Measurements from ENCODE around the gene EP400. TPM values are rescaled to one million over a fixed set of nuclear protein-coding genes. Genes with fewer than 3 reads are reported as not detected.

Gene EP400
- total and polyA plus RNA-seq, 9 of the 15 experiments (the other 6 are each of a cell fraction or from before 2014, with no cell fraction given) = 4.5 to 58.0 (median 7.0) TPM

DNA sequence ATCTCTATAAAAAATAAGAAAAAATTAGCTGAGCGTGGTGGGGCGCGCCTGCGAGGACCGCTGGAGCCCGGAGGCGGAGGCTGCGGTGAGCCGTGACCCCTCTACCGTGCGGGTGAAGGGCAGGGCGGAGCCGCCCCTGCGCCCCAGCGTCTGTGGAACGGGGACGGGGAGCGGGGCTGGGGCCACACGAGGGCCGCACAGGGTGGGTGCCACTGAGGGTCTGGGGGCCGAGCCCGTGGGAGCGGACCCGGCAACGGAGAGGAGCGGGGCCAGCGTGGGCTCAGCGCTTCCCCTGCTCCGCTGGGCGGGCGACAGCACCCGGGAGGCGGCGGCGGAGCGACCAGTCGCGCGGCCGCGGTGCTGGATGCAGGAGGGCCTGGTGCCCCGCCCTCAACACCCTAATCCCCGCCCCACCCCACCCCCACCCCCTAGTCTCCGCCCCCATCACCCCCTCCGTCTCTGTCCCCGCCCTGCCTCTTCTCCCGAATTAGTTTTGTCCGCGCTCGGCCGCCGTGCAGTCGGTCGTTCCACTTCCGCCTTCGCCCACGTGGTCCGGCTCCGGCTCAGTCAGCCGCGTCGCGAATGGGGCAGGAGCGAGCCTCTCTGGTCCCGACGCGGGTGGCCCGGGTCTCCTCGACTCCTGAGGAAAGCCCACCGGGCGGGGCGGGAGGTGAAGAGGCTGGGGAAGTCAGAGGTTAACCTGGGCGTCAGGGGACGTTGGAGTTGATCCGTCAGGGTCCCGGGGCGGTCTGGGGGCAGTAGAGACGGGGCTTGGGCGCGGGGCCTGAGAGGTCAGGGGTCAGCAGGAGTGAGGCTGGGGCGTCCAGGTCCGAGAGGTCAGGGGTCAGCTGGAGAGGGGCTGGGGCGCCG is 20.8 kb upstream of the EP400 start, which contains the start of gene PUS1 (continued):
- TF ChIP-seq, protein P1, sequence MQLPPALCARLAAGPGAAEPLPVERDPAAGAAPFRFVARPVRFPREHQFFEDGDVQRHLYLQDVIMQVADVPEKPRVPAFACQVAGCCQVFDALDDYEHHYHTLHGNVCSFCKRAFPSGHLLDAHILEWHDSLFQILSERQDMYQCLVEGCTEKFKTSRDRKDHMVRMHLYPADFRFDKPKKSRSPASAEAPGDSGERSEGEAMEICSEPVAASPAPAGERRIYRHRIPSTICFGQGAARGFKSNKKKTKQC (CRISPR knock-in tag; IDR thresholded peaks at IDR 0.05) = peak; percentile 13; the same call in 1 of the 2 replicates
- TF ChIP-seq HIVEP1 (CRISPR knock-in tag; IDR thresholded peaks at IDR 0.05) (no peak), SP1 (CRISPR knock-in tag; IDR thresholded peaks at IDR 0.05) (peak; percentile 80), ZNF589 (CRISPR knock-in tag; IDR thresholded peaks at IDR 0.05; ENCODE audit: low read depth) (0 out of 2 replicates have a peak, but pooled peaks have one; percentile 54), EP400 (IDR thresholded peaks at IDR 0.05) (peak; percentile 98), ILK (tag; IDR thresholded peaks at IDR 0.05; ENCODE audit: borderline replicate concordance, low read depth) (no peak), TEAD1 (CRISPR knock-in tag; IDR thresholded peaks at IDR 0.05) (0 out of 4 replicates have a peak, but pooled peaks of 1 of the 2 experiments have one; percentile 17), SUPT5H (IDR thresholded peaks at IDR 0.05) (peak; percentile 86), TEAD4 (IDR thresholded peaks at IDR 0.05; ENCODE audit: low read length) (no peak), TEAD4 (CRISPR knock-in tag; IDR thresholded peaks at IDR 0.05; ENCODE audit: borderline replicate concordance) (no peak), CTBP1 (IDR thresholded peaks at IDR 0.05; ENCODE audit: borderline replicate concordance) (peak; percentile 71), LCOR (CRISPR knock-in tag; IDR thresholded peaks at IDR 0.05) (peak; percentile 86)
- TF ChIP-seq, protein P2, sequence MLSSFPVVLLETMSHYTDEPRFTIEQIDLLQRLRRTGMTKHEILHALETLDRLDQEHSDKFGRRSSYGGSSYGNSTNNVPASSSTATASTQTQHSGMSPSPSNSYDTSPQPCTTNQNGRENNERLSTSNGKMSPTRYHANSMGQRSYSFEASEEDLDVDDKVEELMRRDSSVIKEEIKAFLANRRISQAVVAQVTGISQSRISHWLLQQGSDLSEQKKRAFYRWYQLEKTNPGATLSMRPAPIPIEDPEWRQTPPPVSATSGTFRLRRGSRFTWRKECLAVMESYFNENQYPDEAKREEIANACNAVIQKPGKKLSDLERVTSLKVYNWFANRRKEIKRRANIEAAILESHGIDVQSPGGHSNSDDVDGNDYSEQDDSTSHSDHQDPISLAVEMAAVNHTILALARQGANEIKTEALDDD (IDR thresholded peaks at IDR 0.05) = no peak
- TF ChIP-seq, protein P3, sequence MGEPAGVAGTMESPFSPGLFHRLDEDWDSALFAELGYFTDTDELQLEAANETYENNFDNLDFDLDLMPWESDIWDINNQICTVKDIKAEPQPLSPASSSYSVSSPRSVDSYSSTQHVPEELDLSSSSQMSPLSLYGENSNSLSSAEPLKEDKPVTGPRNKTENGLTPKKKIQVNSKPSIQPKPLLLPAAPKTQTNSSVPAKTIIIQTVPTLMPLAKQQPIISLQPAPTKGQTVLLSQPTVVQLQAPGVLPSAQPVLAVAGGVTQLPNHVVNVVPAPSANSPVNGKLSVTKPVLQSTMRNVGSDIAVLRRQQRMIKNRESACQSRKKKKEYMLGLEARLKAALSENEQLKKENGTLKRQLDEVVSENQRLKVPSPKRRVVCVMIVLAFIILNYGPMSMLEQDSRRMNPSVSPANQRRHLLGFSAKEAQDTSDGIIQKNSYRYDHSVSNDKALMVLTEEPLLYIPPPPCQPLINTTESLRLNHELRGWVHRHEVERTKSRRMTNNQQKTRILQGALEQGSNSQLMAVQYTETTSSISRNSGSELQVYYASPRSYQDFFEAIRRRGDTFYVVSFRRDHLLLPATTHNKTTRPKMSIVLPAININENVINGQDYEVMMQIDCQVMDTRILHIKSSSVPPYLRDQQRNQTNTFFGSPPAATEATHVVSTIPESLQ (CRISPR knock-in tag; IDR thresholded peaks at IDR 0.05) = 0 out of 2 replicates have a peak, but pooled peaks have one; percentile 7
- TF ChIP-seq, protein P4, sequence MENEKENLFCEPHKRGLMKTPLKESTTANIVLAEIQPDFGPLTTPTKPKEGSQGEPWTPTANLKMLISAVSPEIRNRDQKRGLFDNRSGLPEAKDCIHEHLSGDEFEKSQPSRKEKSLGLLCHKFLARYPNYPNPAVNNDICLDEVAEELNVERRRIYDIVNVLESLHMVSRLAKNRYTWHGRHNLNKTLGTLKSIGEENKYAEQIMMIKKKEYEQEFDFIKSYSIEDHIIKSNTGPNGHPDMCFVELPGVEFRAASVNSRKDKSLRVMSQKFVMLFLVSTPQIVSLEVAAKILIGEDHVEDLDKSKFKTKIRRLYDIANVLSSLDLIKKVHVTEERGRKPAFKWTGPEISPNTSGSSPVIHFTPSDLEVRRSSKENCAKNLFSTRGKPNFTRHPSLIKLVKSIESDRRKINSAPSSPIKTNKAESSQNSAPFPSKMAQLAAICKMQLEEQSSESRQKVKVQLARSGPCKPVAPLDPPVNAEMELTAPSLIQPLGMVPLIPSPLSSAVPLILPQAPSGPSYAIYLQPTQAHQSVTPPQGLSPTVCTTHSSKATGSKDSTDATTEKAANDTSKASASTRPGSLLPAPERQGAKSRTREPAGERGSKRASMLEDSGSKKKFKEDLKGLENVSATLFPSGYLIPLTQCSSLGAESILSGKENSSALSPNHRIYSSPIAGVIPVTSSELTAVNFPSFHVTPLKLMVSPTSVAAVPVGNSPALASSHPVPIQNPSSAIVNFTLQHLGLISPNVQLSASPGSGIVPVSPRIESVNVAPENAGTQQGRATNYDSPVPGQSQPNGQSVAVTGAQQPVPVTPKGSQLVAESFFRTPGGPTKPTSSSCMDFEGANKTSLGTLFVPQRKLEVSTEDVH (IDR thresholded peaks at IDR 0.05; ENCODE audit: low read depth, partially characterized antibody) = peak; percentile 84
- TF ChIP-seq, protein P5, sequence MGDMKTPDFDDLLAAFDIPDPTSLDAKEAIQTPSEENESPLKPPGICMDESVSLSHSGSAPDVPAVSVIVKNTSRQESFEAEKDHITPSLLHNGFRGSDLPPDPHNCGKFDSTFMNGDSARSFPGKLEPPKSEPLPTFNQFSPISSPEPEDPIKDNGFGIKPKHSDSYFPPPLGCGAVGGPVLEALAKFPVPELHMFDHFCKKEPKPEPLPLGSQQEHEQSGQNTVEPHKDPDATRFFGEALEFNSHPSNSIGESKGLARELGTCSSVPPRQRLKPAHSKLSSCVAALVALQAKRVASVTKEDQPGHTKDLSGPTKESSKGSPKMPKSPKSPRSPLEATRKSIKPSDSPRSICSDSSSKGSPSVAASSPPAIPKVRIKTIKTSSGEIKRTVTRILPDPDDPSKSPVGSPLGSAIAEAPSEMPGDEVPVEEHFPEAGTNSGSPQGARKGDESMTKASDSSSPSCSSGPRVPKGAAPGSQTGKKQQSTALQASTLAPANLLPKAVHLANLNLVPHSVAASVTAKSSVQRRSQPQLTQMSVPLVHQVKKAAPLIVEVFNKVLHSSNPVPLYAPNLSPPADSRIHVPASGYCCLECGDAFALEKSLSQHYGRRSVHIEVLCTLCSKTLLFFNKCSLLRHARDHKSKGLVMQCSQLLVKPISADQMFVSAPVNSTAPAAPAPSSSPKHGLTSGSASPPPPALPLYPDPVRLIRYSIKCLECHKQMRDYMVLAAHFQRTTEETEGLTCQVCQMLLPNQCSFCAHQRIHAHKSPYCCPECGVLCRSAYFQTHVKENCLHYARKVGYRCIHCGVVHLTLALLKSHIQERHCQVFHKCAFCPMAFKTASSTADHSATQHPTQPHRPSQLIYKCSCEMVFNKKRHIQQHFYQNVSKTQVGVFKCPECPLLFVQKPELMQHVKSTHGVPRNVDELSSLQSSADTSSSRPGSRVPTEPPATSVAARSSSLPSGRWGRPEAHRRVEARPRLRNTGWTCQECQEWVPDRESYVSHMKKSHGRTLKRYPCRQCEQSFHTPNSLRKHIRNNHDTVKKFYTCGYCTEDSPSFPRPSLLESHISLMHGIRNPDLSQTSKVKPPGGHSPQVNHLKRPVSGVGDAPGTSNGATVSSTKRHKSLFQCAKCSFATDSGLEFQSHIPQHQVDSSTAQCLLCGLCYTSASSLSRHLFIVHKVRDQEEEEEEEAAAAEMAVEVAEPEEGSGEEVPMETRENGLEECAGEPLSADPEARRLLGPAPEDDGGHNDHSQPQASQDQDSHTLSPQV (IDR thresholded peaks at IDR 0.05) = 0 out of 2 replicates have a peak, but pooled peaks have one; percentile 27
